ENCODE data around the gene DOCK3.
A peak's percentile ranks its signal among the peaks of the same experiment; 100 is the strongest.
"Not testable (repeated sequence)": the region's sequence is repeated elsewhere in the genome, so short reads cannot be mapped to it uniquely, and the experiment has no call there.

DOCK3 gene

DNA sequence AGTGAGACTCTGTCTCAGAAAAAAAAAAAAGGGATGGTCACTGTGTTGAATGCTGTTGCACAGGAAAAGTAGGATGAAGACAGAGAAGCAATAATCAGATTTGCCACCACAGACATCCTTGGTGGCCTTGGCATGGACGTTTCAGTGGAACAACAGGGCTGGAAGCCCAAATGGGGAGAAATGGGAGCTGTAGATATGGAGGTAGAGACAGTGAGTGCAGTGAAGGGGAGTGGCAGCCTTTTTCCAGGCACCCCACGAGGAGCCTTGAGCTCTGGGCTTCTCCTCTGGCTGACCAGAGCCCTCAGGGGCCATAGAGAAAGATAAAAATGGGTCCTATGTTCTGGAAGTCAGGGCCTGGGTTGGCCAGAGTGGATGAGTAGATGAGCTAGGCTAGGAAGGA, 12.3 kb upstream of the DOCK3 start:
- H3K4me1 ChIP-seq (ENCODE audit: control insufficient read depth in 1 of 2, insufficient read depth in 2 of 2, low read length in 2 of 2): no peaks in the 10 kb centered on the region
- H3K4me3 ChIP-seq (ENCODE audit: low read depth in 1 of 2, low read length in 2 of 2): no peak overlapping the region
- H3K27ac ChIP-seq (ENCODE audit: low read length): no peak overlapping the region
- H3K36me3 ChIP-seq (ENCODE audit: control insufficient read depth in 1 of 2, insufficient read depth in 2 of 2, low read length in 2 of 2): no peaks in the 10 kb centered on the region
- H3K9me3 ChIP-seq (ENCODE audit: control insufficient read depth in 1 of 2, low read length in 2 of 2): no peaks in the 10 kb centered on the region
- H3K27me3 ChIP-seq (ENCODE audit: low read depth, low read length): no peaks in the 10 kb centered on the region

DNA sequence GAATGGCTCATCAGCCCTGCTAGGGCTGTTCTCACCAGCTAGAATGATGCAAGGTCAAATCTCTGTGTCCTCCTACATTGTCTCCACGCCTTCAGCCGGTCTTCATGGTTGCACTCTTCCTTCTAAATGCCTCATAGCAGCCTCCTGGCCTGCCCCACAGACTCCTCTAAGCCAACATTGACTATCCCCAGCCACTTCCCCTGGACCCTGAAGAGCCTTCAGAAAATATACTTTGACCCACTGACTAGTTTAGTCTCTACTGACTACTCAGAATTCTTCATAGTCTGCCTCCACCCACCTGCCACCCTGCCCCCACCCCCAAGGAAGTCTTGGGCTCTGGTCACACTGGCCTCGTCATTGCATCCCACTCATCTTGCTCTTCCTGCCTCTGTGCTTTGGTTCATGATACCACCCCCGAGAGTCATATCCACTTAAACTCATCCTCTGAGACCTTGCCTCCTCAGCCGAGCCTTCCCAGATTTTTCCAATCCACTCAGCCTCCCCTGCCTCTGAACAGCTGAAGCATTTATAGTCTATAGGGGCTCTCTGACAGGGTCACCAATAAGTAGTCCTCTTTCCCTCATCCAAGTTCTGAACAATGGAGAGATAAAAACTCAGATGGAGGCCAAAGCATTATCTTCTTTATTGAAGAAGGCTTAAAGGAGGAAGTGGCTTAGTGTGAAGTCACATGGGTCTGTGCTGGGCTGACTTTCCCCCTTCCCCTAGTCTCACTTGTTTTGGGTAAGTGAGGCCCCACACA, 9.5 kb upstream of the DOCK3 start:
- no peaks in the 10 kb centered on the region for H3K36me3 ChIP-seq (ENCODE audit: control insufficient read depth in 1 of 2, insufficient read depth in 2 of 2, low read length in 2 of 2)
- no peak overlapping the region for H3K4me3 ChIP-seq (ENCODE audit: low read depth in 1 of 2, low read length in 2 of 2)
- H3K27me3 ChIP-seq (ENCODE audit: low read depth, low read length): no peaks in the 10 kb centered on the region
- no peak overlapping the region for H3K27ac ChIP-seq (ENCODE audit: low read length)
- H3K4me1 ChIP-seq (ENCODE audit: control insufficient read depth in 1 of 2, insufficient read depth in 2 of 2, low read length in 2 of 2): no peaks in the 10 kb centered on the region
- no peaks in the 10 kb centered on the region for H3K9me3 ChIP-seq (ENCODE audit: control insufficient read depth in 1 of 2, low read length in 2 of 2)

DNA sequence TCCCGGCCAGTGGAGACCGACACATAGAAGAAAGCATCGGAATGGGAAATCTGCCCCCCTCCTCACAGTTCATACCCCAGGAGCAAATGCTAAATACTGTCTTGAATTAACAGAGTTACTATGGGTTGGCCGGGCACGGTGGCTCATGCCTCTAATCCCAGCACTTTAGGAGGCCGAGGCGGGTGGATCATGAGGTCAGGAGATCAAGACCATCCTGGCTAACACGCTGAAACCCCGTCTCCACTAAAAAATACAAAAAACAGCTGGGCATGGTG, 8.9 kb upstream of the DOCK3 start:
- H3K27me3 ChIP-seq (ENCODE audit: low read depth, low read length); H3K4me3 ChIP-seq (ENCODE audit: low read depth in 1 of 2, low read length in 2 of 2); H3K4me1 ChIP-seq (ENCODE audit: control insufficient read depth in 1 of 2, insufficient read depth in 2 of 2, low read length in 2 of 2); H3K9me3 ChIP-seq (ENCODE audit: control insufficient read depth in 1 of 2, low read length in 2 of 2); H3K27ac ChIP-seq (ENCODE audit: low read length); H3K36me3 ChIP-seq (ENCODE audit: control insufficient read depth in 1 of 2, insufficient read depth in 2 of 2, low read length in 2 of 2): not testable (repeated sequence)

DNA sequence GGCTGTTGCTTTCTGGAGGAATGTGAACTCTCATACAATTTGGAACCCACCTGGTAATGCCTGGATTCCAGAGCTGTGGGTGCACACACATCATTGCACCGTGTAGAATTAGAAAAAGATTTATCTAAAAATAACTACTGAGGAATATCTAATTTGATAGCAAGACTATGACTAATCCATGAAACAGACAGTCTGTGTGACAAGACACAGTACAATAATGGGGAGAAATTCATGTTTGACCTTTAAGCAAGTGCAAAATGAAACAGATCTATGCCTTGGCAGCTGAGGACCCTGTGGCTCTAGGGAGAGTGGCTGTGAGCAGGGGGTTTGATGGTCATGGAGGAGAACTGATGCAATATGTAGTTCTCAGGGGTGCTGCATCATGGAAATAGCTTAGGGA, 7.9 kb upstream of the DOCK3 start:
- Histone ChIP-seq H3K27me3 (ENCODE audit: low read depth, low read length) (no peaks in the 10 kb centered on the region), H3K36me3 (ENCODE audit: control insufficient read depth in 1 of 2, insufficient read depth in 2 of 2, low read length in 2 of 2) (no peaks in the 10 kb centered on the region), H3K4me3 (ENCODE audit: low read depth in 1 of 2, low read length in 2 of 2) (no peak overlapping the region), H3K27ac (ENCODE audit: low read length) (no peak overlapping the region), H3K9me3 (ENCODE audit: control insufficient read depth in 1 of 2, low read length in 2 of 2) (no peaks in the 10 kb centered on the region), H3K4me1 (ENCODE audit: control insufficient read depth in 1 of 2, insufficient read depth in 2 of 2, low read length in 2 of 2) (no peaks in the 10 kb centered on the region)

DNA sequence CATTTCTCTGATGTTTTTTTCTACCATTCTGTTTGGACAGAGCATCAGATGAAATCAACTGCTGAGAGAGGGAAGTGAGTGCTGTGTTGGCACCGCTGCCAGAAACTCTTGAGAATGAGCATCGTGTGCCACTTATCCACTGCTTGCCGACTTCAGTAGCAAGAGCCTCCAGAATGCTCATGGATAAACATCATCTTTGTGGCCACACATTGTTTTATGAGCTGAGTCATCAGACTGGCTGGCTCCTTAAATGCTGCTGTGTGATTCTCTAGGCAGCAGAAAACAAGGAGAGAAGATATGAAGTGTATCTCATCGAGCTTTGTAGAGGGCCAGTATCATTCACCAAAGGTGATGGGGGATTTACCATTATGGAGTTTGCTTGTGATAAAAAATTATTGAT, 3.4 kb upstream of the DOCK3 start:
- H3K4me3 ChIP-seq (ENCODE audit: low read depth in 1 of 2, low read length in 2 of 2): no peak overlapping the region
- no peaks in the 10 kb centered on the region for H3K36me3 ChIP-seq (ENCODE audit: control insufficient read depth in 1 of 2, insufficient read depth in 2 of 2, low read length in 2 of 2)

DNA sequence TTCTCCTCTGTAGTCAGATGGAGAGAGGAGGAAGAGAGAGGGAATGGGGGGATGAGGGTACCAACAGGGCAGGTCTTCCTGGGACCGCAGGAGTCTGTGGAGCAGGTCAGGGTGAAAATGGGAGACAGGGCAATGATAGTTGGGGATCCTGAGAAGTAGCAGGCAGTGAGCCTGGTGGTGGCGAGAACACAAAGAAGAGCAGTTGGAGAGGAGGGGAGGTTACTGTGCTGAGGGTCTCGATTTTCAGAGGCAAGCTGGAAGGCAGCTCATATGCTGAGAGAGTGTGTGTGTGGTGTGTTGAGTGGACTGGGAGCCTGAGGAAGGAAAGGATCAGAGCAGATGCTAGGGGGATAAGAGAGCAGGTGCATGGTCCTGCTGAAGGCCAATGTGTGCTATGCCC, 2.1 kb upstream of the DOCK3 start:
- no peaks in the 10 kb centered on the region for H3K36me3 ChIP-seq (ENCODE audit: control insufficient read depth in 1 of 2, insufficient read depth in 2 of 2, low read length in 2 of 2)
- H3K4me3 ChIP-seq (ENCODE audit: low read depth in 1 of 2, low read length in 2 of 2): no peak overlapping the region
- H3K27ac ChIP-seq (ENCODE audit: low read length): no peak overlapping the region
- H3K27me3 ChIP-seq (ENCODE audit: low read depth, low read length): peaks cover 26% of the 10 kb centered on the region
- peaks cover 3 to 5% of the 10 kb centered on the region in 2 donors for H3K4me1 ChIP-seq (ENCODE audit: control insufficient read depth in 1 of 2, insufficient read depth in 2 of 2, low read length in 2 of 2)
- no peaks in the 10 kb centered on the region for H3K9me3 ChIP-seq (ENCODE audit: control insufficient read depth in 1 of 2, low read length in 2 of 2)

More for the DNA sequence above, 3.4 kb upstream of the DOCK3 start:
- Histone ChIP-seq H3K27ac (ENCODE audit: low read length) (no peak overlapping the region), H3K4me1 (ENCODE audit: control insufficient read depth in 1 of 2, insufficient read depth in 2 of 2, low read length in 2 of 2) (peaks cover 3 to 5% of the 10 kb centered on the region in 2 donors), H3K27me3 (ENCODE audit: low read depth, low read length) (peaks cover 16% of the 10 kb centered on the region), H3K9me3 (ENCODE audit: control insufficient read depth in 1 of 2, low read length in 2 of 2) (no peaks in the 10 kb centered on the region)

DNA sequence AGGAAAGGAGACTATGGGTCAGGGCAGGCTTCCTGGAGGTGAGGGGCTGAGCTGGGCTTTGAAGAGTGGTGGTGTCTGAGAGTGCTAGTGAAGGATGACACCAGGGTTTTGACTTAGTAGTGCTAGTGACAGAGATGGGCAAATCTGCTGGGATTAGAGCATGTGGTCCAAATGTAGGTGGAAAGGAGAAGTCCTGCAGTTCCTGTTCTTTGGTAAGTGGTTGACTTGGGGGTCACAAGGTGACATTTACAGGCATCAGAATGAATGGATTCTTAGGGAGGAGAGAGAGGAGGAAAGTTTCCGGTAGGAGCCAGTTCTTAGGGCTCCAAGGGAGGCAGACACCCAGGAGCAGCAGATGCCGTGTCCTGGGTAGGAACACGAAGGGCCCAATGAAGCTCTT, 796 bp upstream of the DOCK3 start:
- Histone ChIP-seq H3K4me3 (ENCODE audit: low read depth in 1 of 2, low read length in 2 of 2) (no peak overlapping the region), H3K27me3 (ENCODE audit: low read depth, low read length) (peaks cover 26% of the 10 kb centered on the region), H3K36me3 (ENCODE audit: control insufficient read depth in 1 of 2, insufficient read depth in 2 of 2, low read length in 2 of 2) (no peaks in the 10 kb centered on the region), H3K4me1 (ENCODE audit: control insufficient read depth in 1 of 2, insufficient read depth in 2 of 2, low read length in 2 of 2) (peaks cover 3 to 5% of the 10 kb centered on the region in 2 donors), H3K9me3 (ENCODE audit: control insufficient read depth in 1 of 2, low read length in 2 of 2) (no peaks in the 10 kb centered on the region), H3K27ac (ENCODE audit: low read length) (no peak overlapping the region)

DNA sequence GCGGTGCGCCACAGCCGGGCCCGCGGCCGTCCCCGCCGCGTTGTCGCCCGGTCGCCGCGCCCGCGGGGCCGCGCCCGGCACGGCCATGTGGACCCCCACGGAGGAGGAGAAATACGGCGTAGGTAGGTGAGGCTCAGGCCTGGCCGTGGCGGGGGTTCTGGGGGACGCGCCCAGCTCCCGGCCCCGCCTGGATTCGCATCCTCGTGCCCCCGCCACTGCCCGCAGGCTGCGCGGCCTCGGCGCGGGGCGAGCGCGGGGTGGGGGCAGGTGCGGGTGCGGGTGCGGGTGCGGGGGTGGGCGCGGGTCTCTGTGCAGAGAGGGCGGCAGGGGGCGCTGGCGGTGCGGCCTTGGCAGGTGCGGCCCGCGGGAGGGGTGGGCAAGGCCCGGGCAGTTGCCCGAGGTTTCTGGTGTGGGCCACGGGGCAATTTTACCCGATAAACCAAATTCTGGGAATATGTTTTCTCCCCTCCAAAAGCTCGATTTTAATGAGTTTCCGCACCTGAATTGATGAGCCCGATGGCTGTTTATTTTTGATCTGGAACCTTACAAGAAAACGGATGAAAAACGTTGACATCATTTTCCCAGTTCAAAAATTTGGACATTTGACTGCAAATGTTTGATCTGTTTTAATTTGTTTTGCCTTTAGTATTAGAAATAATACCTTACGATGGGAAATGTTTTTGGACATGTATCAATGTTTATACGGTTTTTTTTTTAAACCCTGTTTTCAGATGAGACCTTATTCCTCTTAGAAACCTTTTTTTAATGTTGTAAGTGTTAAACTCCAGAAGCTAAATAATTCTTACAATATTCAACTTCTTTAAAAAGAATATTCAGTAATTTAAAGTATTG, 678 bp downstream of the DOCK3 start:
- Histone ChIP-seq H3K27ac (ENCODE audit: low read length) (no peak overlapping the region), H3K4me3 (ENCODE audit: low read depth in 1 of 2, low read length in 2 of 2) (peak overlapping the region in 1 of 2 donors; percentile 59), H3K27me3 (ENCODE audit: low read depth, low read length) (peaks cover 26% of the 10 kb centered on the region)

DNA sequence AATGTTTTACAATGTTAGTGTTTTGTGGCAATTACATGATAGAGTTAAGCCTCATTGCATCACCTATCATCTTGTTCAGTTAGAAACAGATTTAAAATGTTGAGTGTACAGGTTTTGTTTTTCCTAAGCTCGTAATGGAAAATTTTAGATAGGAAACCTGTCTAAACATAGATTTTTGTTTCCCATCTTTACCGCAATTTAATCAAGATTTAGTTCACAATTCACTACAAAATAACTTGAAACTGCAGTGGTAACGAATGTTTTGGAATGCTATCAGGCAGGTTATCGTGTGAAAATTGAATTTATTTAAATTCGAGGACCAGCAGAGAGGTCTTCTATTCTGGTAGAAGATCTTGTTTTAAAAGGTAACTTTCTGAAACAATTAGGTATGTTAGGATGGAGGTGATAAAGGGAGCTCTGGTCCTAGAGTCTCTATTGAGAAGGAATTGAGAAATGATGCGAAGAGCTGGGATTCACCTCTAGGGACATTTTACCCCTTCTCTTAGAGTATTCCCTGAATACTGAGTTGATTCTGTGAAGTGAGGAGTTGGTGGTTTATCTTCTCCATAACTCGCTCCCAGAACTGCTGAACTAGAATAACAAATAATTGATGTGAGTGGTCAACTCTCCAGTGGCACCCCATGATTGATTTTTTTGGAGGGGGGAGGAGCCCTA, 1.4 kb downstream of the DOCK3 start:
- H3K4me3 ChIP-seq (ENCODE audit: low read depth in 1 of 2, low read length in 2 of 2): no peak overlapping the region
- H3K4me1 ChIP-seq (ENCODE audit: control insufficient read depth in 1 of 2, insufficient read depth in 2 of 2, low read length in 2 of 2): peaks cover 3 to 5% of the 10 kb centered on the region in 2 donors
- H3K27ac ChIP-seq (ENCODE audit: low read length): no peak overlapping the region
- H3K36me3 ChIP-seq (ENCODE audit: control insufficient read depth in 1 of 2, insufficient read depth in 2 of 2, low read length in 2 of 2): no peaks in the 10 kb centered on the region
- no peaks in the 10 kb centered on the region for H3K9me3 ChIP-seq (ENCODE audit: control insufficient read depth in 1 of 2, low read length in 2 of 2)
- H3K27me3 ChIP-seq (ENCODE audit: low read depth, low read length): peaks cover 26% of the 10 kb centered on the region

More for the DNA sequence above, 678 bp downstream of the DOCK3 start:
- peaks cover 3 to 5% of the 10 kb centered on the region in 2 donors for H3K4me1 ChIP-seq (ENCODE audit: control insufficient read depth in 1 of 2, insufficient read depth in 2 of 2, low read length in 2 of 2)
- H3K9me3 ChIP-seq (ENCODE audit: control insufficient read depth in 1 of 2, low read length in 2 of 2): no peaks in the 10 kb centered on the region
- H3K36me3 ChIP-seq (ENCODE audit: control insufficient read depth in 1 of 2, insufficient read depth in 2 of 2, low read length in 2 of 2): no peaks in the 10 kb centered on the region

DNA sequence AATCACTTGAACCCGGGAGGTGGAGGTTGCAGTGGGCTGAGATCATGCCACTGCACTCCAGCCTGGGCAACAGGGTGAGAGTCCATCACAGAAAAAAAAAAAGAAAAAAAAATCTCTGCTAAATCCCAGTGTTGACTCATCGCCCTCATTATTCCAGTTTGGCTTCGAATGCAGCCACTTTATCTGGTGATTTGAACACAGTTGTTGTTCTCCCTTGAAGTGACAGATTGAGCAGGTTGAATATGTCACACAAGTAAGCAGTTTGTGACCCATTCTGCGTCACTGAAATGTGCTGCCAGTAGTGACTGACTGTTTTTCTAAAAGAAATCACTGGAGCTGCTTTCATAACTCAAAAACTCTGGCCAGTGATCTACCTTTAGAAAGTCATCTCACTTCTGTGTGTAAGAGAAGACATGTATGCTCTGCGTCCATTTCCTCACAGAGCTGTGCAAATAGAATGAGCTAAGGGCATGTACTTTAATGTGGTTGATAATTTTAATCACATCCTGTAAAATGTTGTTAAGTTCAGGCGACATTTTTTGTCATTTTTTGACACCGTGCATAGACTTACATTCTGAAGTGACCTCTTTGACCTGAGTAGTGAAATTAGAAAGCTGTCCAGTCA, 12.5 kb downstream of the DOCK3 start:
- no peak overlapping the region for H3K4me3 ChIP-seq (ENCODE audit: low read depth in 1 of 2, low read length in 2 of 2)
- no peak overlapping the region for H3K27ac ChIP-seq (ENCODE audit: low read length)
- no peaks in the 10 kb centered on the region for H3K36me3 ChIP-seq (ENCODE audit: control insufficient read depth in 1 of 2, insufficient read depth in 2 of 2, low read length in 2 of 2)
- H3K9me3 ChIP-seq (ENCODE audit: control insufficient read depth in 1 of 2, low read length in 2 of 2): no peaks in the 10 kb centered on the region
- no peaks in the 10 kb centered on the region for H3K4me1 ChIP-seq (ENCODE audit: control insufficient read depth in 1 of 2, insufficient read depth in 2 of 2, low read length in 2 of 2)
- H3K27me3 ChIP-seq (ENCODE audit: low read depth, low read length): no peaks in the 10 kb centered on the region

DNA sequence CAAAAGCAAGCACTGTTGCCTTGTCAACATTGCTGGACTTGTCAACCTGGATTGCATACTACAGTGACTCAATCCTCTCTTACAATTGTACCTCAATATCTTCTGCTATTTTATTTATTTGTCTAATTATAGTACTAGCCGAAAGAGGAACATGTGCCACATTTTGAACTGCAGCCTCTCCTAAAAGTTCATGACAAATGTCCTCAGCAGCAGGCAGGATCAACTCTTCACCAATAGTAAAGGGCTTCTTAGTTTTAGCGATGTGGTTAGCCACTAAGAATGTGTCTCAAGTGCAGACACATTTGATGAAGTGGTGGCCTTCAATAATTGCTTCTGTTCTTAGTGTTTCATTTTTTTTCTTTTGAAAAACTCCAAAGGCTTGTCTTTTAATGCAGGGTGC, 13.2 kb downstream of the DOCK3 start:
- Histone ChIP-seq H3K4me1 (ENCODE audit: control insufficient read depth in 1 of 2, insufficient read depth in 2 of 2, low read length in 2 of 2) (no peaks in the 10 kb centered on the region), H3K27me3 (ENCODE audit: low read depth, low read length) (no peaks in the 10 kb centered on the region), H3K36me3 (ENCODE audit: control insufficient read depth in 1 of 2, insufficient read depth in 2 of 2, low read length in 2 of 2) (no peaks in the 10 kb centered on the region), H3K4me3 (ENCODE audit: low read depth in 1 of 2, low read length in 2 of 2) (no peak overlapping the region), H3K27ac (ENCODE audit: low read length) (no peak overlapping the region), H3K9me3 (ENCODE audit: control insufficient read depth in 1 of 2, low read length in 2 of 2) (no peaks in the 10 kb centered on the region)
